HG02763 (cell line): ENCODE results near the gene NFIX.

ENCODE experiments used
- ATAC-seq: cut with Tn5 transposase; IDR thresholded peaks from one replicate; pipeline ENCODE4 v1.9.1; 2021; ENCODE audit warnings: mild to moderate bottlenecking, moderate library complexity; ENCODE audit not compliant: unreplicated experiment

Gene NFIX

GRCh38 chr19:13089139-13089856 is 94.0 kb downstream of the NFIX start:
- ATAC-seq: no peak

GRCh38 chr19:13089857-13090507 is 94.7 kb downstream of the NFIX start:
- no peak for ATAC-seq

- ATAC-seq: no peak
Measured at GRCh38 chr19:13090511-13091231, 95.4 kb downstream of the NFIX start.

- no peak for ATAC-seq
Measured at GRCh38 chr19:13091400-13092157, 96.3 kb downstream of the NFIX start.

- no peak for ATAC-seq
Measured at GRCh38 chr19:13092158-13092543, 96.9 kb downstream of the NFIX start.

- no peak for ATAC-seq
Measured at GRCh38 chr19:13092606-13093235, 97.4 kb downstream of the NFIX start.

GRCh38 chr19:13093407-13094105 is 98.3 kb downstream of the NFIX start:
- no peak for ATAC-seq

GRCh38 chr19:13094106-13094504 is 98.8 kb downstream of the NFIX start:
- ATAC-seq: no peak

- no peak for ATAC-seq
Measured at GRCh38 chr19:13094771-13095392, 99.6 kb downstream of the NFIX start.

- no peak for ATAC-seq
Measured at GRCh38 chr19:13095393-13095784, 100.1 kb downstream of the NFIX start.

- ATAC-seq: no peak
Measured at GRCh38 chr19:13095934-13096927, 101.0 kb downstream of the NFIX start.

- ATAC-seq: no peak
Measured at GRCh38 chr19:13097033-13097462, 101.8 kb downstream of the NFIX start.

- ATAC-seq: no peak
Measured at GRCh38 chr19:13097463-13098258, 102.4 kb downstream of the NFIX start.

GRCh38 chr19:13098277-13099072 is 103.2 kb downstream of the NFIX start:
- no peak for ATAC-seq

GRCh38 chr19:13099073-13099999 is 104.1 kb downstream of the NFIX start:
- no peak for ATAC-seq
